ENCODE data around the gene CTSZ.
"Not testable (repeated sequence)": the region's sequence is repeated elsewhere in the genome, so short reads cannot be mapped to it uniquely, and the experiment has no call there.

Gene CTSZ

DNA sequence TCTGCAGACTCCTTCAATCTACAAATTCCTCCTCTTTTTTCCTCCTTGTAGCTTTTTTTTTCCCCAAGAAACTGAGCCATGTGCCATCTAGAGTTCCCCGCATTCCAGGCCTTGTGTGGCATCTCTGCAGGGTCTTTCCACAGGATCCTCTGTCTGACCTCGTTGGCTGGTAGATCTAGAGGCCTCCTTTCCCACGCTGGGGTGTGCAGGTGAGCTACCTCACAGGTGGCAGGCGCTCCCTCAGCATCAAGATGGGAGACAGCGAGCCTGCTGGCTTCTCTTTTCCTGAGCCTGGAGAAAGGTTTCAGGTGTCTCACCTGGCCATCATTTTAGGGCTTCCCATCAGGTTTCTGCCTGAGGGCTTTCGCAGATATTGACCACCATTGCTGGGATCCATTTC is 35.6 kb downstream of the CTSZ start:
- no peak overlapping the region for H3K27ac ChIP-seq
- TF ChIP-seq, protein P1, sequence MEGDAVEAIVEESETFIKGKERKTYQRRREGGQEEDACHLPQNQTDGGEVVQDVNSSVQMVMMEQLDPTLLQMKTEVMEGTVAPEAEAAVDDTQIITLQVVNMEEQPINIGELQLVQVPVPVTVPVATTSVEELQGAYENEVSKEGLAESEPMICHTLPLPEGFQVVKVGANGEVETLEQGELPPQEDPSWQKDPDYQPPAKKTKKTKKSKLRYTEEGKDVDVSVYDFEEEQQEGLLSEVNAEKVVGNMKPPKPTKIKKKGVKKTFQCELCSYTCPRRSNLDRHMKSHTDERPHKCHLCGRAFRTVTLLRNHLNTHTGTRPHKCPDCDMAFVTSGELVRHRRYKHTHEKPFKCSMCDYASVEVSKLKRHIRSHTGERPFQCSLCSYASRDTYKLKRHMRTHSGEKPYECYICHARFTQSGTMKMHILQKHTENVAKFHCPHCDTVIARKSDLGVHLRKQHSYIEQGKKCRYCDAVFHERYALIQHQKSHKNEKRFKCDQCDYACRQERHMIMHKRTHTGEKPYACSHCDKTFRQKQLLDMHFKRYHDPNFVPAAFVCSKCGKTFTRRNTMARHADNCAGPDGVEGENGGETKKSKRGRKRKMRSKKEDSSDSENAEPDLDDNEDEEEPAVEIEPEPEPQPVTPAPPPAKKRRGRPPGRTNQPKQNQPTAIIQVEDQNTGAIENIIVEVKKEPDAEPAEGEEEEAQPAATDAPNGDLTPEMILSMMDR (conservative IDR thresholded peaks at IDR 0.05) = no peak
- no peak for TF ChIP-seq ZFX (IDR thresholded peaks at IDR 0.05)

DNA sequence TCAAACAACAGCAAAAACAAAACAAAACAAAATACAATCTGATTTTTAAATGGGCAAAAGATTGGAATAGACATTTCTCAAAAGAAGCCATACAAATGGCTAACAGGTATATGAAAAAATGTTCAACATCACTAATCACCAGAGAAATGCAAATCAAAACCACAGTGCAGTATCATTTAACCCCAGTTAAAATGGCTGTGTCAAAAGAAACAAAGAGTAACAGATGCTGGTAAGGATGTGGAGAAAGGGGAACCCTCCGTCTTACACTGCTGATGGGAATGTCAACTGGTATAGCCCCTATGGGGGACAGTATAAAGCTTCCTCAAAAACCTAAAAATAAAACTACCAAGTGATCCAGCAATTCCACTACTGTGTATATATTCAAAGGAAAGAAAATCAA is 36.9 kb downstream of the CTSZ start:
- no peak for TF ChIP-seq ZFX (IDR thresholded peaks at IDR 0.05)
- TF ChIP-seq, protein P1 (conservative IDR thresholded peaks at IDR 0.05) = no peak
- no peak overlapping the region for H3K27ac ChIP-seq

DNA sequence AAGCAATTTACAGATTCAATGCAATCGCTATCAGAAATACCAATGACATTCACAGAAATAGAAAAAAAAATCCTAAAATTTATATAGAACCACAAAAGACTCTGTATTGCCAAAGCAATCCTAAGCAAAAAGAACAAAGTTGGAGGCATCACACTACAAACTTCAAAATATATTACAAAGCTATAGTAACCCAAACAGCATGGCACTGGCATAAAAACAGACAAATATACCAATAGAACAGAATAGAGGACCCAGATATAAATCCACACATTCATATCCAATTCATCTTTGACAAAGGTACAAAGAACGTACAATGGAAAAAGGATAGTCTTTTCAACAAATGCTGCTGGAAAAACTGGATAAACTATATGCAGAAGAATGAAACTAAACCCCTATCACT is 37.6 kb downstream of the CTSZ start:
- no peak overlapping the region for H3K27ac ChIP-seq
- TF ChIP-seq ZFX (IDR thresholded peaks at IDR 0.05) = no peak
- TF ChIP-seq, protein P1 (conservative IDR thresholded peaks at IDR 0.05) = no peak

DNA sequence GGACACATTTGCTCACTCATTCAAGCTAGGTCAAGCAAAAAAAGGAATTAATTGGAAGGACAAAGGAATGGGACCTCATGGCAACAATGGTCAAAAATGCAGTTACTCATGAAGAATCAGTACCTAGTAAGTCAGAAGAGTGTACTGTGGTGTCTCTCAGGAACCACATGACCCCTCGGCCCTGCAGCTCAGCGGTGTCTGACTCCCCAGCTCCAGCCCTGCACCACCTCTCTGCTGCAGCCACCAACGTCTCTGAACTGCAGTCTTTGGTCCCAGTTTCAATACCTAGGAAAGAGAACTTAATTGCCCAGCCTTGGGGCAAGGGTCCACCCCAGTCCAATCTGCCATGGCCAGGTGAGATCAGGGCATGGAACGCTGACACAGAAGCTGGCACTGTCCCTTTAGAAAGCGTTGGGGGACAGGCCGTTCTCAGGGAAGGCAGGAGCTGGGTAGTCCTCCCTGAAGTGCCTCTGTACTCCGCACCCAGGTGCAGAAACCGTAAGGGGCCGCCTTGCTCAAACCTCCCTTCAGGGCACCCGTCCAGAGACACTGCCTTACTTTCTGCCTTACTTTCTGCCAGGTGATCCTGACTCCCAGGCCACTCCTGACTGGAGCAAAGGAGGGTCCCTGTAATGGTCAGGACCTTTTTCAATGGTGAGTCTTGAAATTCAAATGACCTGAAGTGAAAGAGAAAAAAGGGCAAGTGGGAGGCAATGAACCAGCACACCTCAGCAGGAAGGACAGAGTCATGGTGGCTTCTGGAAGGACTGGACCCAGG is 39.2 kb downstream of the CTSZ start:
- TF ChIP-seq, protein P1 (conservative IDR thresholded peaks at IDR 0.05) = no peak
- TF ChIP-seq ZFX (IDR thresholded peaks at IDR 0.05) = no peak
- no peak overlapping the region for H3K27ac ChIP-seq

DNA sequence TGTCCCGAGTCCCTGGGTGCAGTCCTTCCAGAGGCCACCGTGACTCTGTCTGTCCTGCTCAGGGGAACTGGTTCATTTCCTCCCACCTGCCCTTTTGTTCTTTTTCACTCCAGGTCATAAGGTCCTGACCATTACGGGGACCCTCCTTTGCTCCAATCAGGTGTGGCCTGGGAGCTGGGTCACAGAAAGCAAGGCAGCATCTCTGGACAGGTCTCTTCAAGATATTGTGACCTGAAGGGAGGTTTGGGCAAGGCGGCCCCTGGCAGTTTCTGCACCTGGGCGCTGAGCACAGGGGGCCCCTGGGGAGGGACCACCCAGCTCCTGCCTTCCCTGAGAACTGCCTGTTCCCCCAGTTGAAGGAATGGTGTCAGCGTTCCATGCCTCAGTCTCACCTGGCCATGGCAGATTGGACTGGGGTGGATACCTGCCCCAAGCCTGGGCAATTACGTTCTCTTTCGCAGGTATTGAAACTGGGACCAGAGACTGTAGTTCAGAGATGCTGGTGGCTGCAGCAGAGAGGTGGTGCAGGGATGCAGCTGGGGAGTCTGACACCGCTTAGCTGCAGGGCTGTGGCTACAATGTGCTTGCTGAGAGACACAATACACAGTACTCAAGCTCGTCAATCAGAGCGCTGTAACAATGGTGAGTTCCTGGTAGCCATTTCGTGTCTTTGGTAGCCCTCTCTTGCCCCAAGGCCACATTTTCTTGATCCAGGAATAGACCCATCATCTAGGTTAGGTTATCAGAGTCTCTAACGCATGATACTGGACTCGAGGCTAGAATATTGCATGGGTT is 41.6 kb downstream of the CTSZ start:
- TF ChIP-seq, protein P1 (conservative IDR thresholded peaks at IDR 0.05) = no peak
- no peak for TF ChIP-seq ZFX (IDR thresholded peaks at IDR 0.05)
- H3K27ac ChIP-seq = no peak overlapping the region

DNA sequence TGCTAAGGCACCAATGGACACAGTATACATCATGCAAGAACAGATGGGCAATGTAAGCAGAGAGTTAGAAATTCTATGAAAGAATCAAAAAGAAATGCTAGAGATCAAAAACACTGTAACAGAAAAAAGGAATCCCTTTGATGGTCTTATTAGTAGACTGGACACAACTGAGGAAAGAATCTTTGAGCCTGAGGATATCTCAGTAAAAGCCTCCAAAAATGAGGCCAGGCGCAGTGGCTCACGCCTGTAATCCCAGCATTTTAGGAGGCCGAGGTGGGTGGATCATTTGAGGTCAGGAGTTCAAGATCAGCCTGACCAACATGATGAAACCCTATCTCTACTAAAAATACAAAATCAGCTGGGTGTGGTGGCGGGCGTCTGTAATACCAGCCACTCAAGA is 43.1 kb downstream of the CTSZ start:
- not testable (repeated sequence) for H3K27ac ChIP-seq

DNA sequence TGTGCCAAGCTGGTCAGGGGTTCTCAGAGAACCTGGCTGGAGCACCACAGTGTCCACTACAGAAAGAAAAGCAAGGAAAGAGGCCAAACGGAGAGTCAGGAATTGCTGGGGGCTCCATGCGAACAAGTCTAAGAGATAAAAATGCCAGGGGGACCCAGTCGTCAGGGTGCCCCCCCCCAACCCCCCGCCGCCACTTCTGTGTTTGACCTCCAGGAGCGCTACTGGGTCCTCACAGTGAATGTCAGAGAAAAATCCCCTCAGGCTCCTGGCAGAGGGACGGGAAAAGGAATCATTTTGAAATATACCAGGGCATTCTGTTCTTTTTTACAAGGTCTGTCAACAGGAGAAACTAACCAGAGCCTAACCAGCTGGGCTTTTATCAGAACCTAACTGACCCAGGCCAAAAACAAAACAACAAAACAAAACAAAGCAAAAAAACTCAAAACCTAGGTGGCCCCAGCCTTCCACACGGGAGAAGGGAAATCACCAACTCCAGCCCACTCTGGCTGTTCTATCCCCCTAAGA is 43.9 kb downstream of the CTSZ start:
- TF ChIP-seq, protein P1 (conservative IDR thresholded peaks at IDR 0.05) = peak; percentile 37
- no peak for TF ChIP-seq ZFX (IDR thresholded peaks at IDR 0.05)
- no peak overlapping the region for H3K27ac ChIP-seq

Measured in C4-2B (cell line).